Uterus (tissue), 2 donors: Measurements from ENCODE around the gene CEBPE.

Experiments used
- POLR2A ChIP-seq, 2 donors: fragments of 450-650 bp; IDR thresholded peaks; one replicate each; pipeline ENCODE4 v1.6.1; 2016; ENCODE audit warnings: antibody characterized with exemption in 2 of 2, mild to moderate bottlenecking in 1 of 2, moderate library complexity in 1 of 2
- TF ChIP-seq, protein P1 (sequence below), 4 experiments: fragments of 200-600 bp in 2 of 4; fragments of 450-650 bp in 2 of 4; sonication (generic) in 2 of 4; IDR thresholded peaks; one replicate each; pipeline ENCODE4 v1.5.1; 2016 to 2019; ENCODE audit warnings: antibody characterized with exemption in 4 of 4, mild to moderate bottlenecking in 2 of 4, moderate library complexity in 1 of 4

DNA sequence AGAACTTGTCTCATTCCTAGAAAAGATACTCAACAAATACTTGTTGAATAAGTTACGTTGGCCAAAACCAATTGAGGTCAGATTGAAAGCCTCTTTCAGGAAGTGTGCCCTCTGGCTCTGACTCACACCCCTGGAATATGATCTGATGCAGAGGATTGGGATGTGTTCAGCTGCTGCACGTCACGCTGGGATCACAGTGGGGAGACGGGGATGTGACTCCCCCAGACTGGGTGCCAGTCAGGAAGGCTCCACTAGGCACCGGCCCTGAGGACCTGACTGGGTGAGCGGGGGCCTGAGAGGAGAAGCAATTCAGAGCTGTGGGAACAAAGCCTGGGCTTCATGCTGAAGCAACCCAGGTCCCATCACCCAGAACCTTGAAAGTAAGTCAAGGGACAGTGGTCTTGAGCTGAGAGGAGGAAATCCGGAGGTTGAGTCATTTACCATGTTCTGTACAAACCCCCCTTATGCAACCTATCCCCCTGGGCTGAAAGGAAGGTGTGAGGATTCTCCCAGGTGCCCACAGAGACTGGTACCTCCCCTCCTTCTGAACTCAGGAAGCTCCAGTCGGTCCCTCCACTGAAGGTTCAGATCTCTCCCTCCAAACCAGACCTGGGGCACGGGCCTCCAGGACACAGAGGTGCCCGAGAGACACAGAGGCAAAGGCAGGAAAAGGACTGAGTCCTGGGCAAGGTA lies 3.9 kb downstream of the CEBPE start:
- no peak for TF ChIP-seq POLR2A (IDR thresholded peaks at IDR 0.05)
- TF ChIP-seq, protein P1, sequence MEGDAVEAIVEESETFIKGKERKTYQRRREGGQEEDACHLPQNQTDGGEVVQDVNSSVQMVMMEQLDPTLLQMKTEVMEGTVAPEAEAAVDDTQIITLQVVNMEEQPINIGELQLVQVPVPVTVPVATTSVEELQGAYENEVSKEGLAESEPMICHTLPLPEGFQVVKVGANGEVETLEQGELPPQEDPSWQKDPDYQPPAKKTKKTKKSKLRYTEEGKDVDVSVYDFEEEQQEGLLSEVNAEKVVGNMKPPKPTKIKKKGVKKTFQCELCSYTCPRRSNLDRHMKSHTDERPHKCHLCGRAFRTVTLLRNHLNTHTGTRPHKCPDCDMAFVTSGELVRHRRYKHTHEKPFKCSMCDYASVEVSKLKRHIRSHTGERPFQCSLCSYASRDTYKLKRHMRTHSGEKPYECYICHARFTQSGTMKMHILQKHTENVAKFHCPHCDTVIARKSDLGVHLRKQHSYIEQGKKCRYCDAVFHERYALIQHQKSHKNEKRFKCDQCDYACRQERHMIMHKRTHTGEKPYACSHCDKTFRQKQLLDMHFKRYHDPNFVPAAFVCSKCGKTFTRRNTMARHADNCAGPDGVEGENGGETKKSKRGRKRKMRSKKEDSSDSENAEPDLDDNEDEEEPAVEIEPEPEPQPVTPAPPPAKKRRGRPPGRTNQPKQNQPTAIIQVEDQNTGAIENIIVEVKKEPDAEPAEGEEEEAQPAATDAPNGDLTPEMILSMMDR (IDR thresholded peaks at IDR 0.05), result no peak
